Stomach (tissue), 4 donors: Measurements from ENCODE around the gene ANKRD40.

Experiments used
- EP300 ChIP-seq: sonication (generic); formaldehyde crosslinking; IDR thresholded peaks from one replicate; pipeline ENCODE4 v1.6.1; 2017; ENCODE audit warnings: antibody characterized with exemption
- POLR2AphosphoS5 ChIP-seq, 3 donors: sonication (generic); formaldehyde crosslinking; IDR thresholded peaks; one replicate each; pipeline ENCODE4 v1.6.1; 2016; ENCODE audit warnings: antibody characterized with exemption in 3 of 3
- TF ChIP-seq, protein P1 (sequence below), 7 experiments: fragments of 450-650 bp in 4 of 7; fragments of 200-600 bp in 3 of 7; sonication (generic) in 3 of 7; IDR thresholded peaks; one replicate each; pipeline ENCODE4 v1.5.1; 2016 to 2019; ENCODE audit warnings: antibody characterized with exemption in 7 of 7, control low read depth in 2 of 7, mild to moderate bottlenecking in 1 of 7

DNA sequence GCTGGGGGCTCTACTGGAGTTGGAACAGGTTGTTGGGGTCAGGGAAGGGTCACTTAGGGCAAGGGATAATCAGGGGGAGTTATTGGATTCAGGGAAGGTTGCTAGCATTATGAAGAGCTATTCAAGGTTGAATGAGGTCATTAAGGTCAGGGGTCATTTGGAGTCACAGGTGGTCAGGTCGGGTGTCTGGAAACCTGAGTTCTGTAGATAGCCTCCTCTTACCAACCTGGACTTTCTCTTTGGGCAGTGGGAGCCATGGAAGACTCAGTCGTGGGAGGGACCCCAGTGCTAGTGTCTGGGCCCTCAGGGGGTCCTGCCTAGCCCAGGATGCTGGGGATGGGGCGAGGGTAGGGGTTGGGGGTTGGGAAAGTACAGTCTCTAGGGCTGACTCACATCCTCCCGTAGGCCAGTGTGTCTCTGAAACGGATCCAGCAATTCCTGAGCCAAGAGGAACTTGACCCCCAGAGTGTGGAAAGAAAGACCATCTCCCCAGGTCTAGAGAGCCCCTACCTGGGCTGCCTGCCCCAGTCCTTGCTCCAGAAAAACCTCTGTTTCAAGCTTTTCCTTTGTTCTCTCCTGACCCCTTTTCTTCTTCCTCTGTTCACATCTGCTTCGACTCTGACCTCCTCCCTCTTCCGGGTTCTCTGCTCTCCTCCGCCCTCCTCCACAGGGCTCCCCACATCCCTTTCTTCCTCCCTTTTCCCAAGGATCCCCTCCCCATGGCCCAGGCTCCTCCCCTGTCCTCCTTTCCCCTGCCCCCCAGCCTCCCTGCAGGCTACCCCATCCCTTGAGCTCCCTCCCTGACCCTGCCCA, 39.5 kb downstream of the ANKRD40 start:
- TF ChIP-seq, protein P1, sequence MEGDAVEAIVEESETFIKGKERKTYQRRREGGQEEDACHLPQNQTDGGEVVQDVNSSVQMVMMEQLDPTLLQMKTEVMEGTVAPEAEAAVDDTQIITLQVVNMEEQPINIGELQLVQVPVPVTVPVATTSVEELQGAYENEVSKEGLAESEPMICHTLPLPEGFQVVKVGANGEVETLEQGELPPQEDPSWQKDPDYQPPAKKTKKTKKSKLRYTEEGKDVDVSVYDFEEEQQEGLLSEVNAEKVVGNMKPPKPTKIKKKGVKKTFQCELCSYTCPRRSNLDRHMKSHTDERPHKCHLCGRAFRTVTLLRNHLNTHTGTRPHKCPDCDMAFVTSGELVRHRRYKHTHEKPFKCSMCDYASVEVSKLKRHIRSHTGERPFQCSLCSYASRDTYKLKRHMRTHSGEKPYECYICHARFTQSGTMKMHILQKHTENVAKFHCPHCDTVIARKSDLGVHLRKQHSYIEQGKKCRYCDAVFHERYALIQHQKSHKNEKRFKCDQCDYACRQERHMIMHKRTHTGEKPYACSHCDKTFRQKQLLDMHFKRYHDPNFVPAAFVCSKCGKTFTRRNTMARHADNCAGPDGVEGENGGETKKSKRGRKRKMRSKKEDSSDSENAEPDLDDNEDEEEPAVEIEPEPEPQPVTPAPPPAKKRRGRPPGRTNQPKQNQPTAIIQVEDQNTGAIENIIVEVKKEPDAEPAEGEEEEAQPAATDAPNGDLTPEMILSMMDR (IDR thresholded peaks at IDR 0.05), result no peak
- no peak for TF ChIP-seq EP300
- no peak for TF ChIP-seq POLR2AphosphoS5 (IDR thresholded peaks at IDR 0.05)
